GM12872 (cell line): Measurements from ENCODE around the gene FOCAD.

ENCODE experiments used
- TF ChIP-seq, protein P1 (sequence below): IDR thresholded peaks from 3 replicates; pipeline ENCODE4 v1.5.1; 2011; ENCODE audit warnings: low read depth, mild to moderate bottlenecking, low read length, moderate library complexity; ENCODE audit not compliant: insufficient read depth

The FOCAD gene

DNA sequence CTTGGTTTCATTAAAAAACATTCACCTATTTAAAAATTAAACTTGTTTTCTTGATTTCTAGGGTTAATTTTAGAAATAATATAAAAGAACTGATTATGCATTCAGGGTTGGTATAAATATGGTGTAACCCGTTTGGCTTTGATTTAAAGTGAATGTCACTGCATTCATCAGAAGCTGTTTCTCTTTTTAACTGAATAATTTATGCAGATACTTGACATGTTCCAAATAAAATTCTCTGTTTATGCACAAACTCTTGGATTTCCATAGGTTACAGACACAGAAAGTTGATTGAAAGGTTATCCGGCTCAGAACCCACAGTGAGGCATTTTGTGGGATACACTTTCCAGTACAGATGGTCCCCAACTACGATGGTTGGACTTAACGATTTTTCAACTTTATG, 186.1 kb downstream of the FOCAD start:
- TF ChIP-seq, protein P1, sequence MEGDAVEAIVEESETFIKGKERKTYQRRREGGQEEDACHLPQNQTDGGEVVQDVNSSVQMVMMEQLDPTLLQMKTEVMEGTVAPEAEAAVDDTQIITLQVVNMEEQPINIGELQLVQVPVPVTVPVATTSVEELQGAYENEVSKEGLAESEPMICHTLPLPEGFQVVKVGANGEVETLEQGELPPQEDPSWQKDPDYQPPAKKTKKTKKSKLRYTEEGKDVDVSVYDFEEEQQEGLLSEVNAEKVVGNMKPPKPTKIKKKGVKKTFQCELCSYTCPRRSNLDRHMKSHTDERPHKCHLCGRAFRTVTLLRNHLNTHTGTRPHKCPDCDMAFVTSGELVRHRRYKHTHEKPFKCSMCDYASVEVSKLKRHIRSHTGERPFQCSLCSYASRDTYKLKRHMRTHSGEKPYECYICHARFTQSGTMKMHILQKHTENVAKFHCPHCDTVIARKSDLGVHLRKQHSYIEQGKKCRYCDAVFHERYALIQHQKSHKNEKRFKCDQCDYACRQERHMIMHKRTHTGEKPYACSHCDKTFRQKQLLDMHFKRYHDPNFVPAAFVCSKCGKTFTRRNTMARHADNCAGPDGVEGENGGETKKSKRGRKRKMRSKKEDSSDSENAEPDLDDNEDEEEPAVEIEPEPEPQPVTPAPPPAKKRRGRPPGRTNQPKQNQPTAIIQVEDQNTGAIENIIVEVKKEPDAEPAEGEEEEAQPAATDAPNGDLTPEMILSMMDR, result no peak

DNA sequence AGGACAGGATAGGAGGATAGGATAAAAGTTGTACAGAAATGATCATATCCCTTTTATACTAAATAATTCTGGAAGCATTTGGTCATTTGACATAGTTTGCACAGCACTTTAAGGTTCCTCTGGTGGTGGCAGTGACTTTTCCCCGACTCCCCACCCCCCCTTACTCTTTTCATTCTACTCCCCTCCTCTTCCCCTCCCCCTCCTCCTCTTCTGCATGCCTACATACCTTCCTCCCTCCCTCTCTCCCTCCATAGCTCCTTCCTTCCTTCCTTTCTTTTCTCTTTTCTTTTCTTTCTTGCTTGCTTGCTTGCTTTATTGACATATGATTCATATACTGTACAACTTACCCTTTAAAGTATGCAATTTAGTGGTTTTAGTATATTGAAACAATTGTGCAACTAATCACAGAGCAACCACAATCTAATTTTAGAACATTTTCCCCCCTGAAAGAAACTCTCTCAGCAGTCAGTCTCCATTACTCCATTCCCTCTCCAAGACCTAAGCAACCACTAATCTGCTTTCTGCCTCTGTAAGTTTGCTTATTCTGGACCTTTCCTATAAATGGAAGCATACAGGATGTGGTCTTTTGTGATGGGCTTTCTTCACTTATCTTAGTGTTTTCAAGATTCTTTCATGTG, 188.4 kb downstream of the FOCAD start:
- TF ChIP-seq, protein P1, result no peak

DNA sequence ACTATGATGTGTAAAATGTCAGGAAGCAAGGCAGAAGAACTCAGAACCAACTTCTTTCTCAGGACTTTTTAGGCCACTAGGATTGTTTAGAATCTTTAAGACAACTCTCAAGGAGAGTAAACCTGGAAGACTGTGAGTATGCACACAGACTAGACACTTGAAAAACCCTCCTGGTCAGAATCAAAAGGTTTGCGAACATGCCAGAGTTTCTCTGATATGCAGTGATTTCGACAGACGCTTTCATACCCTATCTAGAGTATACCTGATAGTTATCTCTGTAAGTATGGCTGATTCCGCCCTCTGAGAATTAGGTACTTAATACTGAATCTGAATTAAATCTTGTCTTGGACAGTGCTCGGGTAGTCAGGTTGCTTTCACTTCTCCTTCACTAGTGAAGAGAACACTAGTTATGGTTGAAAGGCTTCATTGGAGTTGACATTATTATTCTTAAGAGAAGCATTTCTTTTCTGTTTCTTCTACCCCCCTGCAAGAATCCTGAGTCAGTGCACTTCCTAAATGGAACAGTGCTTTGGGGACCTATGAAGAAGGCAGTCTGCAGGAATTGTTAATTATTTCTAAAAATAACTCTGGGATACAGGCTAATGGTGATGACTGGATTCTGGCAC, 189.3 kb downstream of the FOCAD start:
- TF ChIP-seq, protein P1, result no peak

DNA sequence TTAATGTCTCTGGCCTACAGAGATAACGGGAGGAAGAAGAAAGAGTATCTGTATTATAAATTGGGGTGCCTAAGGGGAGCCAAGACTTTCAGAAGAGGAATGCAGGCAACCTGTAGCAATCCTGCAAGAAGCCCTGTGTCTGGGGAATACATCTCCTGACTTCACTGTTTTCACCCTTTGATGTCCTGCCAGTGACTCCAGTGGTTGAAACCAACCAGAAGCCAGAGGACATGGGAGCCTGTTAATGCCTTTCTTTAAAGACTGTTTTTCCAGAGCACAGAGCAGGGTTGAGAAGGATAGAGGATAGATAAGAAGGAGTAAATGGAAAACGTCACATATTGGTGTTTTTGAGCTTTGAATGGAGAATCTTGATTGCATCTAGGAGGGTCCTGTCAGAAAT, 196.2 kb downstream of the FOCAD start:
- TF ChIP-seq, protein P1, result no peak

DNA sequence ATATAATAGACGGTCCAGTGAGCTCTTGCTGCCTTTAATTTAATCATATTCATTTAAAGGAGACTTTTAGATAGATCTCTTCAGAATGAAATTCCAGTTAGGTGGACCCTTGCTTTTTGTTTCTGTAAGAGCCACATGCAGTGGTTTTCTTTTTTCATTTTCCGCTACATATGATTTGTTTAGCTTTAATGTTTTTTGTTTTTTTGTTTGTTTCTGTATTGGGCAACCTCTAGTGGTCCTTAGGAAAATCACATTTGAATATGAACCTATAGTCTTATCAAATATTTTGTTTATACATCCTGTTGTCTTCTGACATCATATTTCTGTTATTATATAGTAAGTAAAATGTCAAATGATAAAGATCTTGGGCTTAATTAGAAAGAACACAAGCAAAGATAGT, 196.6 kb downstream of the FOCAD start:
- TF ChIP-seq, protein P1, result no peak

DNA sequence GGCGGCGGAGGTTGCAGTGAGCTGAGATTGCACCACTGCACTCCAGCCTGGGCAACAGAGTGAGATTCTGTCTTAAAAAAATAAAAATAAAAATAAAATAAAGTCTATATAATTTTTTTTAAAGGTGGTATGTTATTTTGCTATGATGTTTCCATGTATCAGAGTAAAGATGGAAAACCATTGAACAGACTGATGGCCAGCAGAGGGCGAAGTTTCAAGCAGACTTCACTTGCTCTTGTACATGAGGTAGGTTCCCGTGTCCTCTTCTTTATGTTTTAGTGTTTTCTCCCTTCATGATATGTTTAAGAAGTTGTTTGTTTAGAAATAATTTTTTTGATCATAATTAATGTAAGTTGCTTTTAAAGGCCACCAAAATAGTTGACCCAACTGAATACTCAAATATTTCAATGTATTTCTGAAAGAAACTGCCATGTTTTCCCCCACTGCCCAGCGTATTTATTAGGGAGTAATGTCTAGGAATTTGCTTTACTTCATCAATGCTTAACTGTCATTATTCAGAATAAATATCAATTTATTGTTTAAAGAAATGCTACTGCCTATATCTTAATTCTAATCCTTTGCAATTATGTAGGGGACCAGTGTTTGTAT, 201.0 kb downstream of the FOCAD start:
- TF ChIP-seq, protein P1, result peak; percentile 68

DNA sequence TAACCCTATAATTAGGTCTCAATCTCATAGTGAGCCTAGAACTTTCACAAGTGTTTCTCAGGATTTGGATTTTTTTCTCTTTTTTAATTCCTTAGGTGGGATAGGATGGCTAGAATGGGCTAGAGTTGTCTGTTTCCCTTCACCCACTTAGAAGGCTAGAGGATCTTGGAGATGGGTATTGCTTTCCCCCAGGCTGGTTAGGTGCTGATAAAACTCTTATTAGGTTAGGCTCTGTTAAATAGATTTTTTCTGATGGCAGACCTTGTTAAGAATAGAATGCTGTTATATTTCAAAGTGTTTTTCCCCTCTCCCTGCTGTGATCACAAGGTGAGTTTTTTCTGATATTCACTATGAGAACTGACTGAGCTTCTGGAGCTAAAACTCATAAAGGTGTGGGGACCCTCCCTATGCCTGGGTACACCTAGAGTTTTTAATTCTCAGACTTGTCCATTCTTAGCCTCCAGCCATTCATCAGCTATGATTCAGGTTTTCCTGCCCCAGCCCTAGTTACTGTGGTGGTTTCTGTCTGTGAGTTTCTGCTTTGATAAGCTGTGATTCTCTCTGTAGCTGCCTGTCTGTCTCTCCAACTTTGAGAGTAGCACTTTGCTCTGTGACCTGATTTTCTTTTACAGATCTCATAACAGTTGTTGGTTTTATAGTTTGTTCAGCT, 215.0 kb downstream of the FOCAD start:
- TF ChIP-seq, protein P1, result no peak
